HepG2 (cell line): ENCODE data around the gene NIP7. TPM values are rescaled to one million over a fixed set of nuclear protein-coding genes. Genes with fewer than 3 reads are reported as not detected.
A peak's percentile ranks its signal among the peaks of the same experiment; 100 is the strongest.

ENCODE experiments used
- CENPT ChIP-seq: sonication (generic); formaldehyde crosslinking; IDR thresholded peaks from 2 replicates; pipeline ENCODE4 v1.8.0; 2022; ENCODE audit warnings: low read depth, mild to moderate bottlenecking, moderate library complexity, missing genetic modification reagents
- CREBL2 ChIP-seq: sonication (generic); formaldehyde crosslinking; IDR thresholded peaks from 2 replicates; pipeline ENCODE4 v1.8.1; 2023; ENCODE audit warnings: missing genetic modification reagents, mild to moderate bottlenecking, borderline replicate concordance
- FOXK2 ChIP-seq: fragments of 450-650 bp; IDR thresholded peaks from 2 replicates; pipeline ENCODE4 v1.6.1; 2016
- HOXA3 ChIP-seq: sonication (generic); formaldehyde crosslinking; IDR thresholded peaks from 2 replicates; pipeline ENCODE4 v1.5.0; 2020; ENCODE audit warnings: missing genetic modification reagents
- HOXA5 ChIP-seq: sonication (generic); formaldehyde crosslinking; IDR thresholded peaks from 2 replicates; pipeline ENCODE4 v1.4.0; 2020; ENCODE audit warnings: missing genetic modification reagents
- KDM2A ChIP-seq: sonication (generic); formaldehyde crosslinking; IDR thresholded peaks from 2 replicates; pipeline ENCODE4 v1.4.0; 2020; ENCODE audit warnings: low read depth, missing genetic modification reagents, borderline replicate concordance
- KDM5B ChIP-seq: sonication (generic); formaldehyde crosslinking; IDR thresholded peaks from 2 replicates; pipeline ENCODE4 v1.4.0; 2020; ENCODE audit warnings: missing genetic modification reagents, mild to moderate bottlenecking, borderline replicate concordance
- REL ChIP-seq: sonication (generic); formaldehyde crosslinking; conservative IDR thresholded peaks from 2 replicates; pipeline ENCODE4 v1.8.0; 2022; ENCODE audit warnings: mild to moderate bottlenecking, missing genetic modification reagents, moderate library complexity
- SIN3A ChIP-seq: IDR thresholded peaks from 2 replicates; pipeline ENCODE4 v1.6.1; 2011; ENCODE audit warnings: low read depth, mild to moderate bottlenecking, control low read depth, low read length, borderline replicate concordance
- SIX1 ChIP-seq: sonication (generic); formaldehyde crosslinking; IDR thresholded peaks from 2 replicates; pipeline ENCODE4 v1.4.0; 2020; ENCODE audit warnings: missing genetic modification reagents, borderline replicate concordance
- SMAD1 ChIP-seq: sonication (generic); formaldehyde crosslinking; IDR thresholded peaks from 2 replicates; pipeline ENCODE4 v1.4.0; 2020; ENCODE audit warnings: missing genetic modification reagents, low read depth, mild to moderate bottlenecking, borderline replicate concordance
- SMARCE1 ChIP-seq: fragments of 450-650 bp; IDR thresholded peaks from 2 replicates; pipeline ENCODE4 v1.6.1; 2017; ENCODE audit warnings: borderline replicate concordance
- TGIF2 ChIP-seq: IDR thresholded peaks from 2 replicates; pipeline ENCODE4 v1.6.1; 2016; ENCODE audit warnings: control low read depth, missing compliant biosample characterization
- ZNF501 ChIP-seq: sonication (generic); formaldehyde crosslinking; IDR thresholded peaks from 2 replicates; pipeline ENCODE4 v1.5.1; 2020; ENCODE audit warnings: mild to moderate bottlenecking, moderate library complexity, missing genetic modification reagents
- ZNF567 ChIP-seq: sonication (generic); formaldehyde crosslinking; IDR thresholded peaks from 2 replicates; pipeline ENCODE4 v1.8.1; 2023; ENCODE audit warnings: mild to moderate bottlenecking, missing genetic modification reagents, borderline replicate concordance
- ZNF776 ChIP-seq: sonication (generic); formaldehyde crosslinking; IDR thresholded peaks from 2 replicates; pipeline ENCODE4 v1.4.0; 2020; ENCODE audit warnings: mild to moderate bottlenecking, missing genetic modification reagents
- ZSCAN9 ChIP-seq: IDR thresholded peaks from 2 replicates; pipeline ENCODE4 v1.6.1; 2016; ENCODE audit warnings: borderline replicate concordance
- polyA plus RNA-seq, 8 experiments: library from polyadenylated mRNA; depleted of rRNA in 3 of 8; stranded (reverse) in 7 of 8; unstranded in 1 of 8; fragments of >200 nt; fragmentation: Illumina TruSeq in 4 of 8; extraction: Trizol in 4 of 8; gene quantifications; 2 replicates each; pipeline versions ENCODE4 v1.2.1 to v1.2.3, GENCODE V29; 2011 to 2016; ENCODE audit warnings: low read depth in 4 of 8, missing spikeins in 1 of 8, mixed read lengths in 1 of 8; ENCODE audit not compliant: insufficient read depth in 1 of 8
- total RNA-seq, 5 experiments: library from RNA; depleted of rRNA; stranded (reverse); fragments of >200 nt; fragmentation: Illumina TruSeq; extraction: Trizol; gene quantifications; 2 replicates each; pipeline ENCODE4 v1.2.3, GENCODE V29; 2016; ENCODE audit warnings: low read depth in 1 of 5
- TF ChIP-seq, protein P1 (sequence below): sonication (generic); formaldehyde crosslinking; IDR thresholded peaks from 2 replicates; pipeline ENCODE4 v1.4.0; 2020; ENCODE audit warnings: missing genetic modification reagents
- TF ChIP-seq, protein P2 (sequence below), 2 experiments: sonication (generic) in 1 of 2; formaldehyde crosslinking in 1 of 2; IDR thresholded peaks; 2 replicates each; pipeline versions ENCODE4 v1.4.0 to v1.6.1; 2016 to 2020; ENCODE audit warnings: borderline replicate concordance in 1 of 2, low read depth in 1 of 2, mild to moderate bottlenecking in 1 of 2, missing genetic modification reagents in 1 of 2

Gene NIP7
- total and polyA plus RNA-seq, 2 of the 13 experiments (the other 11 are each of a cell fraction or from before 2014, with no cell fraction given), result 15.3 to 114 TPM

DNA sequence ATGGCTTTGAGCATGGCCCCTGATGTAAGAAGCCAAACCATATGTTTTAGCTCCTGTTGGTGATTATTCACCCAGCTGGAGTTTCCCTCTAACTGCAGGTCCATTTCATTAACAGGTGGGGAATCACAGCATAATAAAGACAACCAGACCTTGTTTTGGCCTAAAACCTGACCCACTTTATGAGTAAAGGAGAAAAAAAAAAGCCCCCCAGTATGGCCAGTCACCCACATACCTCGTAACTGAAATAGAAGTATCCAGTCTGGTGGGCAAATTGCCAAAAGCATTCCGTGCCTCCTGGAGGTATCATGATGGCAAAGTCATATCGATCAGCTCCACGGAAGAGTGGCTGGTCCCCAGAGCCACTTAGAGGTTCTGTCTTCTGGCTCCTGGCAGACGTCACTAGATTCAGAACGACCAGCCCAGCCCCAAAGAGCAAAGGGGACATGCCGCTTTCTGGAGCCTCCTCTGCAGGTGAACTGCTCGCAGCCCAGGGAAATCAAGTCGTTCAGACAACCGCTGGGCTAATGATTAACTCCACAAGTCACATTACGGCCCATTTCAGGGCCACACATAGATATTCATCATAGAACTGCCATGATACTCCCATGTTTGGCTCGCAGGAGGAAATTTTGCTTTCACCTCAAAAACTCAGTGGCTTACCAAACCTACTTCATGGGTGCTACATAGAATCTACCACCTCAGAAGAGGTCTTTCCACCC lies 11.9 kb downstream of the NIP7 start, which contains the start of gene TMED6 (continued):
- TF ChIP-seq, protein P1, sequence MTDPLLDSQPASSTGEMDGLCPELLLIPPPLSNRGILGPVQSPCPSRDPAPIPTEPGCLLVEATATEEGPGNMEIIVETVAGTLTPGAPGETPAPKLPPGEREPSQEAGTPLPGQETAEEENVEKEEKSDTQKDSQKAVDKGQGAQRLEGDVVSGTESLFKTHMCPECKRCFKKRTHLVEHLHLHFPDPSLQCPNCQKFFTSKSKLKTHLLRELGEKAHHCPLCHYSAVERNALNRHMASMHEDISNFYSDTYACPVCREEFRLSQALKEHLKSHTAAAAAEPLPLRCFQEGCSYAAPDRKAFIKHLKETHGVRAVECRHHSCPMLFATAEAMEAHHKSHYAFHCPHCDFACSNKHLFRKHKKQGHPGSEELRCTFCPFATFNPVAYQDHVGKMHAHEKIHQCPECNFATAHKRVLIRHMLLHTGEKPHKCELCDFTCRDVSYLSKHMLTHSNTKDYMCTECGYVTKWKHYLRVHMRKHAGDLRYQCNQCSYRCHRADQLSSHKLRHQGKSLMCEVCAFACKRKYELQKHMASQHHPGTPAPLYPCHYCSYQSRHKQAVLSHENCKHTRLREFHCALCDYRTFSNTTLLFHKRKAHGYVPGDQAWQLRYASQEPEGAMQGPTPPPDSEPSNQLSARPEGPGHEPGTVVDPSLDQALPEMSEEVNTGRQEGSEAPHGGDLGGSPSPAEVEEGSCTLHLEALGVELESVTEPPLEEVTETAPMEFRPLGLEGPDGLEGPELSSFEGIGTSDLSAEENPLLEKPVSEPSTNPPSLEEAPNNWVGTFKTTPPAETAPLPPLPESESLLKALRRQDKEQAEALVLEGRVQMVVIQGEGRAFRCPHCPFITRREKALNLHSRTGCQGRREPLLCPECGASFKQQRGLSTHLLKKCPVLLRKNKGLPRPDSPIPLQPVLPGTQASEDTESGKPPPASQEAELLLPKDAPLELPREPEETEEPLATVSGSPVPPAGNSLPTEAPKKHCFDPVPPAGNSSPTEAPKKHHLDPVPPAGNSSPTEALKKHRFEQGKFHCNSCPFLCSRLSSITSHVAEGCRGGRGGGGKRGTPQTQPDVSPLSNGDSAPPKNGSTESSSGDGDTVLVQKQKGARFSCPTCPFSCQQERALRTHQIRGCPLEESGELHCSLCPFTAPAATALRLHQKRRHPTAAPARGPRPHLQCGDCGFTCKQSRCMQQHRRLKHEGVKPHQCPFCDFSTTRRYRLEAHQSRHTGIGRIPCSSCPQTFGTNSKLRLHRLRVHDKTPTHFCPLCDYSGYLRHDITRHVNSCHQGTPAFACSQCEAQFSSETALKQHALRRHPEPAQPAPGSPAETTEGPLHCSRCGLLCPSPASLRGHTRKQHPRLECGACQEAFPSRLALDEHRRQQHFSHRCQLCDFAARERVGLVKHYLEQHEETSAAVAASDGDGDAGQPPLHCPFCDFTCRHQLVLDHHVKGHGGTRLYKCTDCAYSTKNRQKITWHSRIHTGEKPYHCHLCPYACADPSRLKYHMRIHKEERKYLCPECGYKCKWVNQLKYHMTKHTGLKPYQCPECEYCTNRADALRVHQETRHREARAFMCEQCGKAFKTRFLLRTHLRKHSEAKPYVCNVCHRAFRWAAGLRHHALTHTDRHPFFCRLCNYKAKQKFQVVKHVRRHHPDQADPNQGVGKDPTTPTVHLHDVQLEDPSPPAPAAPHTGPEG (CRISPR knock-in tag), result 0 out of 2 replicates have a peak, but pooled peaks have one; percentile 28
- TF ChIP-seq SIN3A (peak; percentile 58; the same call in 1 of the 2 replicates), SIX1 (no peak), CENPT (CRISPR knock-in tag) (no peak), ZSCAN9 (CRISPR knock-in tag) (peak; percentile 62; the same call in 1 of the 2 replicates), ZNF501 (CRISPR knock-in tag) (peak; percentile 83), HOXA5 (CRISPR knock-in tag) (peak; percentile 55; the same call in 1 of the 2 replicates), ZNF776 (CRISPR knock-in tag) (no peak), CREBL2 (CRISPR knock-in tag) (no peak), HOXA3 (CRISPR knock-in tag) (peak; percentile 56), SMARCE1 (no peak), KDM5B (peak; percentile 47; the same call in 1 of the 2 replicates), ZNF567 (0 out of 2 replicates have a peak, but pooled peaks have one; percentile 59), FOXK2 (no peak), KDM2A (CRISPR knock-in tag) (peak; percentile 70; the same call in 1 of the 2 replicates), REL (CRISPR knock-in tag) (0 out of 2 replicates have a peak, but pooled peaks have one; percentile 45), SMAD1 (CRISPR knock-in tag) (peak; percentile 50; the same call in 1 of the 2 replicates), TGIF2 (CRISPR knock-in tag) (peak; percentile 59; the same call in 1 of the 2 replicates)
- TF ChIP-seq, protein P2, sequence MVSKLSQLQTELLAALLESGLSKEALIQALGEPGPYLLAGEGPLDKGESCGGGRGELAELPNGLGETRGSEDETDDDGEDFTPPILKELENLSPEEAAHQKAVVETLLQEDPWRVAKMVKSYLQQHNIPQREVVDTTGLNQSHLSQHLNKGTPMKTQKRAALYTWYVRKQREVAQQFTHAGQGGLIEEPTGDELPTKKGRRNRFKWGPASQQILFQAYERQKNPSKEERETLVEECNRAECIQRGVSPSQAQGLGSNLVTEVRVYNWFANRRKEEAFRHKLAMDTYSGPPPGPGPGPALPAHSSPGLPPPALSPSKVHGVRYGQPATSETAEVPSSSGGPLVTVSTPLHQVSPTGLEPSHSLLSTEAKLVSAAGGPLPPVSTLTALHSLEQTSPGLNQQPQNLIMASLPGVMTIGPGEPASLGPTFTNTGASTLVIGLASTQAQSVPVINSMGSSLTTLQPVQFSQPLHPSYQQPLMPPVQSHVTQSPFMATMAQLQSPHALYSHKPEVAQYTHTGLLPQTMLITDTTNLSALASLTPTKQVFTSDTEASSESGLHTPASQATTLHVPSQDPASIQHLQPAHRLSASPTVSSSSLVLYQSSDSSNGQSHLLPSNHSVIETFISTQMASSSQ (IDR thresholded peaks at IDR 0.05; ENCODE audit: low read depth), result peak; percentile 94
- TF ChIP-seq, protein P2 (CRISPR knock-in tag; IDR thresholded peaks at IDR 0.05; ENCODE audit: borderline replicate concordance), result peak; percentile 95
